NCI-H345 treated with DMSO at 0.1 percent for 48 hours (cell line): ENCODE results near the gene RND3.
A peak's percentile ranks its signal among the peaks of the same experiment; 100 is the strongest.

Experiments used
- DNase-seq: peaks from one replicate; lab custom pipeline; 2025; ENCODE audit not compliant: unreplicated experiment; lab: John Stamatoyannopoulos, UW

The RND3 gene

DNA sequence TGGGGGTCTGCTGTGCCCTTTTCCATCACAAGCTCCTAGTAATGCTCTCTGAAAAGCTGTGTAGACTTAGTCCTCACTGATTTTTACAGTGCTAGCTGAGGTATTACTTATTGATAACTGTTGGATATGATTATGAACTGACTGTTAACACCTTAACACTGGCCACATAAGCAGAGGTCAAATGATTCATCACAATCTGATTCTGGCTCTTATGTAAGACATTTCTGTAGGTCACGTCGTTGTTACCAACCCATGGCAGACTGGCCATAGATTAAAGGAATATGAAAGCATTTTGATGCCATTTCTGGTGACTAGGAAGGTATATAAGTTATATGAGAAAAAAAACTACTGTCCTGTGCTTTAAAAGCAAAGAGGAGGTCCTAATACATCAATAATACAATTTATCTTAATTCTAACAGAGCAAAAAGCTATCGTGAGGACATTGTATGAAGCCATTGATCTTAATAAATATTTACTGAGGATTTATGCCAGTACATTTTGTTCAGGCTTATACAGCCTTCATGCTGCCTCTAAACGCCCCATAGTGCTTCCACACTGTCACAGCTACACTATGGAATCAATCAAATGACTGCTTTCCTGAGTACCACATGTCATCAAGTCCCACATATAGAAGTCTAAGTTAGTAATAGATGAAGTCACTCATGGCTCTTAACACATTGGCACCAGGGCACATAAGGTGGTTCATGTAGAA lies 6.9 kb upstream of the RND3 start:
- DNase-seq: no peak

DNA sequence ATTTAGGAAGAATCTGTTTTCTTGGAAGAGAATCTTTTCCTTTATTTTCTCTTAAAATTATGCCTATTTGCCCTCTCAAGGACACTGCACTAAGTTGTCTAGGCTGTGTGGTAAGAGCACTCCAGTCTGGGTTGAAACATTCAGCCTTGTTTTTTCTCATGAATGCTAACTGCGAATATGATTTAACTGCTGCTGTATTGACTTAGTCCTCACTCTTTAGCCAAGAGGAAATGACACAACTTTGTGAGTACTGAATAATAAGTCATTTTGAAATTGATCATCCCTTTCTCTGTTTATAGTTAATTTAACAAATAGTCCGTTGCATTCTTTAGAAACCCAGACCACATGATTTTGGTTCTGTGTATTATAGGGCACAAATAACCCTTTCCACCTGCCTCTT lies 4.5 kb upstream of the RND3 start:
- no peak for DNase-seq

GRCh38 chr2:150491430-150491829 lies 4.0 kb upstream of the RND3 start:
- no peak for DNase-seq

- no peak for DNase-seq
Observed at GRCh38 chr2:150490466-150490865, 3.0 kb upstream of the RND3 start.

- peak; percentile 47 for DNase-seq
Observed at GRCh38 chr2:150486539-150487484, 655 bp downstream of the RND3 start.

- DNase-seq: peak; percentile 76
Observed at GRCh38 chr2:150485871-150486538, 1.5 kb downstream of the RND3 start.

DNA sequence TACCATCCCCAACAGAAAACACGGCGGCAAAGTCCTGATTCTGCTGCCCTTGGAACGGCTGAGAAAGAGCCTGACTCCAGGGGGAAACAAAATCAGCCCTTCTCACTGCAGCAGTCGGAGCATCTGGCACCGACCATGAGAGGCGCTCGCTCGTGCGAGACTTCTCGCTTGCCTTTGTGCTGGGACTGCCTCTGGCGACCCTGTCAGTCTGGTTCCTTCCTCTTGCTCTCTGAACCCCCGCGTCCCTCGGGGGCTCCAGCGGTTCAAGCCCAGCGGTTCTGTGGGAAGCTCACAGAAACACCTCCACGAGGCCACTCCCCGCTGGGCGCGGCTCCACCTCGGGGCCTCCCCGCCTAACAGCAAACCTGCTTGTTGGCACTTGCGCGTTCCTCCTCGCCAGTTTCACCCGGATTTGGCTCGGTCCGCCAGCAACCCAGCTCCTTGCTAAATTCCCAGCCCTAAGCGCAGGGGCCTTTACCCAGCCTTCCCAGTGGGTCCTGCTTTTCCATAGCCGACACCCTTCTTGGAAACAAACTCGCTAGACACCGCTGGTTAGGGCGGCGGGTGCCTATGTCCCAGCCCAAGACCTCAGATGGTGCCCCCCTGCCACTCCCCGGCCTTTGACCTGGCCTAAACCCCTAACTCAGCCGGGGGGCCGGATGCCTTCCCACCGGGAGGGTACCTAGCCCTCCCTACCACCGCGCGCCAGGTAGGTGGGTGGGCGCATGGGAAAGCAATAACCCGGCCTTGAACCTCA lies 2.2 kb downstream of the RND3 start:
- DNase-seq: peak; percentile 62

- DNase-seq: no peak
Observed at GRCh38 chr2:150484461-150485021, 2.9 kb downstream of the RND3 start.

- no peak for DNase-seq
Observed at GRCh38 chr2:150484006-150484405, 3.5 kb downstream of the RND3 start.

DNA sequence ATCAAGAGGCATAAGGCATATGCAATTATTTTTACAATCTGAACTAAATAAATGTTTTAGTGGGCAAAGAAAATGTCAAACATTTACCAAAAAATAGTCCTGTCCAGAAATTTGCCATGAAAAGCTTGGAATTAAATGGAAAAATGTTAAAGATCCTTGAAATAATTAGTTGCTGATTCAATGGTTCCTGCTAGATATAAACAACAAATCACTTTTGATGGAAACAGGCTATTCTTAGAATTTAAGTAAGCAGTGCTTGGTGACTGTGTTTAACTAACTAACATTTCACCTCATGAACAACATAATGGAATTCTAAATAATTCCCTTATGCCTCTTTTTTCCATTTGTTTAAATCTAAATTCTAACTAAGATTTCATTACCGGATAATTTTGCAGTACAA lies 3.9 kb downstream of the RND3 start:
- DNase-seq: no peak

DNA sequence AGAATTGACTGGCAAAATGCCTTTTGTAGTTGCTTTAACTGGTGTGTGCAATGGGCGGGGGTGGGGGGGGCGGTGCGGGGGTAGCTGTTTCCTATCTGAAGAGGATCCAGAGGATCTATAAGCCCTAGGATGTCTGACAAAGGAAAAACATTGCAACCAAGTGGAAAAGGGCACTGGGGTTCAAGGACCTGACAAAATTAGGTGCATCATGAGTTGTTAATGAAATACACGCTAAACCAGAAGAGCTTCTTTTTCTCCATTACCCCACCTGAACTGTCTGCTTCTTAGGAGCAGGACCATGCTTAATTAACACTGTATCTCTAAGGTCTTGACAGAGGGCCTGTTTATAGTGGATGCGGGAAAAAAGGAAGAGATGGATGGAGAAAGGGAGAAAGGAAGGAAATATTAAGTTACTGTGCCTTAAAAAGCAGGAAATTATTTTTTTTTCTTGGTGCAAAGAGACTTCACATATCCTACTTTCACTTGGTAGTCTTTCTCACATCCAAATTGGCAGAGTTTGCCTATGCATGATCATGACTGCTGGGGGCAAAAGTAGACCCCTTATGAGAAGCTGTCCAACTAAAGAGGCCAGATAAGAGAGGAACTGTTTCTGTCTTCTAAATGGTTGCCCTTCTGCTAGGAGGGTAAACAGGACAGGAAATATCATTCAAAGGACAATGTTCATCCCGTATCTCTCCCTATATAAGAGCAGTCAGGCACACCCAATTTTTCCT lies 4.6 kb downstream of the RND3 start:
- no peak for DNase-seq

DNA sequence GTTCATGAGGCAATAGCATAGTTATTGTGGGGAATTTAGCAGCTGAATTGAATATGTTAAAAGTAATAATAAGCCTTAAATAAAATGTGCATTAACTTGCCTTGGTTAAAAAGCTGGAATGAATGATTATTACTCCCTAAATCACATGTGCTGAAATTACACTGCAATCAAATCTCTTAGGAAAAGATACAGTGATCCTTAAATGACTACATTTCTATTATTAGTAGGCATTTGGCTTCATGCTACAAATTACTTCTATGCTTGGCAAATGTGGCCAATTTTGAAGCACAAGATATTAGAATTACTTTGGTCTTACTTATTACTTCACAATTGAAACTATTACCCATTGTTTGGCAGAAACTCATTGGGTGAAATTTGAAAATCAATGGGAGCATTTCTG lies 5.4 kb downstream of the RND3 start:
- no peak for DNase-seq

- no peak for DNase-seq
Observed at GRCh38 chr2:150480971-150481830, 6.3 kb downstream of the RND3 start.

GRCh38 chr2:150480241-150480640 lies 7.2 kb downstream of the RND3 start:
- no peak for DNase-seq

DNA sequence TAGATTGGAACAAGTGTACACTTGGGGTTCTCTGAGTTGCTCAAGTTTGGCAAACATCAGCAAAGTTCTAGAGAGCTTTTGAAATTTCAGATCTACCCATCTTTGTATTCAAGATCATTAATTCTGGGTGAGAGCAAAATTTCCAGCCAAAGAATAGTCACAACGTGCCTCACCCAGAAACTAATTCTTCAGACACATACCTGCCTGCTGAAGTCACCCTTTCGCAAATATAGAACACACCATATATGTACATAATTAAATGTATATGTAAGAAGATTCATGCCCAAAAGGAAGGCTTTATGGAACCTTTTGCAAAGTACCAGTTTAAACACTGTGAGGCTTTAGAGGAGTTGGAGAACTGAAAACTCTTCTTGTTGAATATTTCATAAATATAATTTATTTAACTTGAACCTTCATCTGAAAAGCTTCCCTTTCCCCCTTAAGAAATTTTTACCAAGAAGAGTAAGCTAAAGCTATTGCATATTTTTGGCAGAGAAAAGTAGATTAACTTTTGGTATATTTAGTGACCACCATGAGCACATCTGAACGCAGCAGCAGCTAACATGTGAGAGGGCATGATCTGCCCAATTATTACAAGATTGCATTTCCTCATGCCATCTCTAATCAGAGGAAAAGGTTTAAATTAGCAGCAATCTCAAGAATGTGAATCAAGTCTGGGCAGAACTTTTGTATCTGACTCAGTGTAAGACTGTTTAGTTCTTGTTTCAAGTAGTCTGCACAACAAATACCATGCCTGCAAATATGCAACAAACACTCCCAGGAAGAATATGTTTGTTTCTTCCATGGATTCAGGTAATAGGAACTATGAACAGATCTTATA lies 8.2 kb downstream of the RND3 start:
- no peak for DNase-seq

DNA sequence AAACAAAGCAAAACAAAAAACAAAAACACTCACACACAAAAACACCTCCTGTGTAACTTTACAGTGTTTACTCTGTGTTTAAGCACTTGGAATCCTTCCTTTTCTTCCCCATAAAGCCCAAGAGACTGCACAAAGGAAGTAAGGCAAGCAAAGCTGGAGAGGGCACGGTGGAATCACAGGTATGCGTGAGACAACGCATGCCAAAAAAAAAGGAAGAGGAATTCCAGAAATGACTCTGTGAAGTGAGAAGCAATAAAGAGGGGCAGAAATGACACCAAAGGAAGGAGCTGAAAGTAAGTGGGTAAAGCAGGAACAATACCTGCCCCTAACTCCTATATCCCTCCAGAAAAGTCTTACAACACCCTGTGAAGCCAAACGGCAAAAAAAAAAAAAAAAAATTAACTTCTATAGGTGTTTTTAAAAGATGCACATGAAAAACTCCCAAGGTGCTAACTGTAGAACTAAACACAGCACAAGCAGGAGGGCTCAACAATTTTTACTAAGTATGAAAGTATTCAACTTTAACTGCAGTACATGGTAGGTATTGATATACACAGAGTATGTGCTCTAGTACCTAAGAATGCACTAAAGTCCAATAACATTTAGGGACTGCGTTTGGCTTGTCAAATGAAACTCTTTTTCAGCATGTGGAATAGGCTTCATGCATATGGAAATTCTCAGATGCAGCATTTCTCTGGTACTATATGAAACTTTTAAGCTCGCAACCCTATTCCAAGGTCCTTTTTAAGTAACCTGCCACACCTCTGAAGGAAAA lies 9.1 kb downstream of the RND3 start:
- no peak for DNase-seq

DNA sequence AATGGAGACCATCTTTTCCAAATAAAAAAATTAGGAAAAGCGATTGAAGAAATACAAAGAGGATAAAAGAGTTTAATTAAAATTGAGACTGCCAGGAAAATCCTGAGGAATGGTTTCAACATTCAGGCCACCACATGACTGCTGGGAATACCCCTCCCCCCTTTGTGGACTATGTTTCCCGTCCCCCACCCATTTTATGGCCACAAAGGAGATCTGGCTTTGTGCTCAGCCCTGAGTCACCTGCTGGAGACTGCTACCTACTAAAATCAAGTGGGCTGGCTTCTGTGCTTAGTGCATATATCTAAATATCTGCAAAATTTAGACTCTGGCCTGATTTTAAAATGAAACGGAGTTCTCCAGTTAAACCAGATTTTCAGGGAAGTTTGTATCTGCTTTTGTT lies 10.1 kb downstream of the RND3 start:
- DNase-seq: no peak
